CD1c-positive myeloid dendritic cell (primary cell): ENCODE measurements around the gene GHRH.

Source experiments
- DNase-seq: peaks from one replicate; pipeline ENCODE4 v3.0.0-alpha.2; 2016; ENCODE audit errors: extremely low spot score

GHRH gene, protein sequence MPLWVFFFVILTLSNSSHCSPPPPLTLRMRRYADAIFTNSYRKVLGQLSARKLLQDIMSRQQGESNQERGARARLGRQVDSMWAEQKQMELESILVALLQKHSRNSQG

GRCh38 chr20:37261714-37262113 is at the start of gene GHRH:
Gene GHRH (minus strand): TSS chr20:37261814. CDS start chr20:37256889, 4,925 bp downstream.
- DNase-seq, result no peak

- no peak for DNase-seq
These were observed 49.3 kb upstream of the GHRH start for GRCh38 chr20:37310951-37311350.

GRCh38 chr20:37309936-37310590 is 48.4 kb upstream of the GHRH start:
- no peak for DNase-seq

DNA sequence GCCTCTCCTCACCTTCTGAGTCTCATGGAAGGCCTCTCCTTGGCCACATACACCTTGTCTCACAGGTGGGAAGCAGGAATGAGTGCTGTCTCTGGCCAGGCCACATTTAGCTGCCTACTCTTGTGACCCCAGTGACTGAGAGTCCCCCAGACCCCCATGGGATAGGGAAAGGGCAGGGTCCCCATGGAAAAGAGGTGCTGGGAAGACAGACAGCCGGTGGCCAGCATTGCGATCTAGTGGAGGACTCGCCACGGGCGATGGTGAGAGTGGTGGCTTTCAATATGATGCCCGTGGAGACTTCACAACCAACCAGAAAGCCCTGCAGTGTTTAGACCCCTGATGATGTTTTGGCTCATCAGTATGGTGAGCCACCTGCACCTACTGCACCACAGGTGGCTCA is 47.7 kb upstream of the GHRH start:
- no peak for DNase-seq

- DNase-seq, result no peak
These were observed 46.8 kb upstream of the GHRH start for GRCh38 chr20:37308086-37309050.

GRCh38 chr20:37305839-37306238 is 44.2 kb upstream of the GHRH start:
- DNase-seq, result no peak

DNA sequence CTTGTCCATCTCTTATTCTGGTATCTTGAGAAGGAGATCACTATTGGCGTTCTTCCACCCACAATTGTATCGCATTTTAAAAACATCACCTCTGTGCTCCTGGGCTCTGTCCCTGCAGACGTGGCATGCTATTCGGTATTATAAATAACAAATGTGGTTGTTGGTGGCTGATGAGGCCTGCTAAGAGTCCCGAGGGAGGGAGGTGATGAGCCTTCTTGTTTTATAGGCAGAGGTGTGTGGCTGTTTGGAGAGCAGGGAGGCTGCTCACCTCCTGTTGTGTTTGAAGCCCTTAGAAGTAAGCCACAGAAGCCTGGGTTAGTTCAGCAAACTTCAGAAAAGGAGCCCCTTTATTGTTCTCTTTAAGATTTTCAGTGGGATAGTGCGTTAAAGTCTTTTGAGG is 43.5 kb upstream of the GHRH start:
- no peak for DNase-seq

DNA sequence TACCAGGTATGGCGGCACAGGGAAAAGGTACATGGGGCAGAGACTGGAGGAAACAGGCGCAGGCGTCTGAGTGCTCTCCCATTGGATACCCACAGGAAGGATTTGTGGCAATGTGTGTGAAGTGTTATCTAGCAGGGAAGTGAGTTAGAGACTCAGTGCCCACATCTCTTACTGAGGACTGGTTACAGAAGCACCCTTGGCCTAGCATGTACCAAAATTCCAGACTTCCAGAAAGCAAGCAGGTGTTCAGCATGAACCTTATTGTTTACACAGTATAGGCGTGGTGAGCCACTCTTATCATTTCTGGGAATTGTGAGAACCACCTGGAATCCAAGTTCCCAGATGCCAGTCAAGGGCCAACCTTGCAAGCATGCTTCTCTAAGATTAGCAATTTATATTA is 42.0 kb upstream of the GHRH start:
- no peak for DNase-seq

DNA sequence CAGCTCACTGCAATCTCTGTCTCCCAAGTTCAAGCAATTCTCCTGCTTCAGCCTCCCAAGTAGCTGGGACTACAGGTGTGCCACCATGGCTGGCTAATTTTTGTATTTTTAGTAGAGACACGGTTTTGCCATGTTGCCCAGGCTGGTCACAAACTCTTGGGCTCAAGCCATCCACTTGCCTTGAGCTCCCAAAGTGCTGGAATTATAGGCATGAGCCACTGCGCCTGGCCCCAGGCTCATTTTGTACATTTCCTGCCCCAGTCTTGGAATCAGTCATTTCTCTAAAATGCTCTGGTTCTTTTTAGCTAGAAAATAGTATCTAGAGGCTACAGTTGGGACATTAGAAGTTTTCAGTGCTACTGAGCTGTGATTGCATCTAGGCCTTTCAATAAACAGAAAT is 41.4 kb upstream of the GHRH start:
- no peak for DNase-seq

DNA sequence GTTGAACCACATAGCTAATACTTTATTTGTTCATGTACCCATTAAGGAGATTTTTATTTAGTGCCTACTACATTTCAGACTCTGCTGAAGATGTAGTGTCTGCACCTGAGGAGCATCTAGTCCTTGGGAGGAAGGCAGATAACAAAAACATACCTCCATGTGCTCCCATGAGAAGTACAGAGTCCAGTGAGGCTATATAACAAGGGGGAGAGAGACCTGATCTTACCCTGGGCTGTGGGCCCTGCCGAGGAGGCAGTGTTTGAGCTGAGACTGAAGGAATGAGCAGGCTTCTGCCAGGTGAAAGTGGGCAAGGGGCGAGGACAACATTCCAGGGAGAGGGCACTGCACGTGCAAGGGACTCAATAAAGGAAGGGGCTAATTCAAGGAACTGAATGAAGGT is 39.9 kb upstream of the GHRH start:
- DNase-seq, result no peak

DNA sequence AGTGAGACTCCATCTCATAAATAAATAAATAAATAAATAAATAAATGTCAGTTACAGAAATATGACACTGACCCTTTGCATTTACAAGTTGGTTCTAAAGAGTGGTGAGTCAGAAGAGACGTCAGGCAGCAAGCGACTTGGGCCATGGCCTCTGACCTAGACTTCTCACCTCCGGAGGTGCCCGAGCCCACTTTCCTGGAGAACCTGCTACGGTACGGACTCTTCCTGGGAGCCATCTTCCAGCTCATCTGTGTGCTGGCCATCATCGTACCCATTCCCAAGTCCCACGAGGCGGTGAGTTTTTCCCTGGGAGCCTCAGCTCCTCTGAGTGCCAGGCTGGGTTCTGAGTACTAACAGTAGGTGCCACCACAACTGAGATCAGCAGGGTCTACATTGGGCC is 39.5 kb upstream of the GHRH start:
- DNase-seq, result no peak

DNA sequence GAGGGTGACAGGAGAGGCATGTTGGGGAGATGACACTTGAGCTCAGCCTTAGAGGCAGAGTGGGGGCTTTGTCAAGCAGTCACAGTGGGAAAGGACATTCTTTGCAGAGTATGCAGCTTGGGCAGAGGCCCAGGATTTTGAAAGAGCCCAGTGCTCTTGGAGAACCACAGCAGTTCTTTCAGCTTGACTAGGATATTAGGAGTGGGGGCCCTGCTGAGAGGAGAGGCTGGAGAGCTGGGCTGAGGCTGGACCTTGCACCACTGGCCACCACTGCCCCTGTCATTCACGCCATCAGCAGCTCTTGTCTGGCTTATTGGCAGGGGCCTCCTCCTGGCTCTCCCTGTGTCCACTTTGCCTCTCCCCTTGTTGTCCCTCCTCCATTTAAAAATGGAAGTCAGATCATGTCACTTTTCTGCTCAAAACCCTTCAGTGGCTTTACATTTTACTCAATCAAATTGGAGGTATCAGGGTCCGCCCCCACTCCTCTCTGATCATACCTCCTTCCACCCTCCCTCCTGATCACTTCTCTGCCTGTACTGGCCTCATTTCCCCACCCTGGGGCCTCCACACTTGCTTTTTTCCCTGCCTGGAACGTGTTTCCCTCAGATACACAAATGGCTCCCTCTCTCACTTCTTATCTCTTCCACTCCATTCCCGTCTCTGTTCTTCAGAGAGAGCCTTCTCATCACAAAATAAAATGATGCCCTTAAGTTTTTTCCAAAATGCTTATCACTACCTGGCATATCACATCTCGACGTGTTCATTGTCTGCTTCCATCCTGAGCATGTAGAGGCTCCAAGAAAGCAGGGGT is 38.3 kb upstream of the GHRH start:
- no peak for DNase-seq

DNA sequence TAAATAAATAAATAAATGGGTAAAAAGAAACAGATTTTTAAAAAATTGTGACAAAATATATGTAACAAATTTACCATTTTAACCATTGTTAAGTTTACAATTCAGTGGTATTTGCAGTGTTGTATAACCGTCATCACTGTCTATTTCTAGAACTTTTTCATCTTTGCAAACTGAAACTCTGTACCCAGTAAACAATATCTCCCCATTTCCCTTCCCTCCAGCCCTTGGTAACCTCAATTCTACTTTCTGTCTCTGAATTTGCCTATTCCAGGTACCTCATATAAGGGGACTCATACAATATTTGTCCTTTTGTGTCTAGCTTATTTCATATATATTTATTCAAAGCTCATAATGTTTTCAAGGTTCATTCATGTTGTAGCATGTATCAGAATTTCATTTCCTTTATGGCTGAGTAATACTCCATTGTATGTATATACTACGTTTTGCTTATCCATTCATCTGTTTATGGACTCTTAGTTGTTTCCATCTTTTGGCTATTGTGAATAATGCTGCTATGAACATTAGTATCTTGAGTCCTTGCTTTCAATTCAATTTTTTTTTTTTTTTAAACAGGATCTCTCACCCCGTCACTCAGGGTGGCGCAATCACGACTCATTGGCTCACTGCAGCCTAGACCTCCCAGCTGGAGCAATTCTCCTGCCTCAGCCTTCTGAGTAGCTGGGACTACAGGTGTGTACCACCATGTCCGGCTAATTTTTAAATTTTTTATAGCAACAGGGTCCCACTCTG is 36.8 kb upstream of the GHRH start:
- no peak for DNase-seq

- DNase-seq, result no peak
These were observed 35.6 kb upstream of the GHRH start for GRCh38 chr20:37297066-37297736.

DNA sequence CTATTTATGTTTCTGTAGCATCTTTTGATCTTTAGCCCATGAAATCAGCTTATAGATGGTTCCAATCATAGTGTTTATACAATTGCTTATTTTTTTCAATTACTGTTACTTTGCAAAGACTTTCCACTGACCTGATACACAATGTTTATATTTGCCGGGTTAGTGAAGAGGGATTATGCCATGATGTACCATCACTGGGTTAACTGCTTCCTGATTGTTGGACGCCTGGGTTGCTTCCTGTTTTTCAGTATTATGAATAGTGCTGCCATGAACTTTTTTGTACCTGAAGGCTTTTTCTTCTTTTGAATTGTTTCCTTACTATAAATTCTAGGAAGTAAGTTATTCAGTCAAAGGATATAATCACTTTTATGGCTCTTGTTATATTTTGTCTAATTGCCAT is 34.8 kb upstream of the GHRH start:
- DNase-seq, result peak; percentile 50

GRCh38 chr20:37295595-37295994 is 34.0 kb upstream of the GHRH start:
- no peak for DNase-seq

DNA sequence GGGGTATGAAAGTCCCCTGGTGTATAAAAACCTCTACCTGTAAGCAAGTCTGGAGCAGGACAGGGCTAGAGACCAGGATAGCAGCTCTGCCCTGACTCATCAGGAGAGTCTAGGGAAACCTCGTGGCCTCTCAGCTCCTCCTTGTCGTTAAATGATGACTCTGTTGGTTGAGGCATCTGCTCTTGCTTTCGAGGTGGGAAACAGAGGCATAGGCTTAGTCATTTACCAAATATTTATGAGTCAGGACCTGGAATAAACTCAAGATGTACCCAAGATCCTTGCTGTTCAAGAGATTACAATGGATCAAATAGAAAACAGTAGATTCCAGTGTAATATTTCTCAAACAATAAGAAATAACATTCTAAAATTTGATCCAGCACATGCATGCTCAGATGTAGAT is 33.4 kb upstream of the GHRH start:
- DNase-seq, result no peak

DNA sequence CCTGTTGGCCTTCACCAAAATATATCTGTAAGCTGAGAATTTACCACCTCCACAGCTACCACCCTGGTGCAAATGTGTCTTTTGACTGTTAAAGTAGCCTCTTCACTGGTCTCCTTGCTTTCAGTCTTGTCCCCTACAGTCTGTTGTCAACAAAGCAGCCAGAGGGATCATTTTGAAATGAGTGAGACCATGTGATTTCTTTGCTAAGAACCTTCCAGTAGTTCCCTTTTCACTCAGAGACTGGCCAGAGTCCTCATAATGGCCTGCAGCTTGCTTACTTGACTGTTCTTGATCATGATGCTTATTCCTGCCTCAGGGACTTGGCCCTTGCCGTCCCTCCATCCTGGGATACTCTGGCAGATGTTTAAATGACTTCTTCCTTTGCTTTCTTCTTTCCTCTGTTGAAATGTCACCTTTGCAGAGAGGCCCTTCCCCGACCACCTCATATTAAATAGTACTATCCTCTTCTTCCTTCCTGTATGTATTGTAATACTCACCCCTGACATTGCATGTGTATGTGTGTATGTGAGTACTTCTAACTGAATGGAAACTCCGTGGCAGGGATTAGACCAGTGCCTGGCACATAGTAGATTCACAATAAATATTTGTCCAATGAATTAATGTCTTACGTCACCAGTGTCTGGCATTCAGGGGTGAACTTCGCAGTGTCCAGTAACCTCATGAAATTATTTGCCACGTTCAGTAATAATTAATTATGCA is 32.8 kb upstream of the GHRH start:
- DNase-seq, result peak; percentile 83

DNA sequence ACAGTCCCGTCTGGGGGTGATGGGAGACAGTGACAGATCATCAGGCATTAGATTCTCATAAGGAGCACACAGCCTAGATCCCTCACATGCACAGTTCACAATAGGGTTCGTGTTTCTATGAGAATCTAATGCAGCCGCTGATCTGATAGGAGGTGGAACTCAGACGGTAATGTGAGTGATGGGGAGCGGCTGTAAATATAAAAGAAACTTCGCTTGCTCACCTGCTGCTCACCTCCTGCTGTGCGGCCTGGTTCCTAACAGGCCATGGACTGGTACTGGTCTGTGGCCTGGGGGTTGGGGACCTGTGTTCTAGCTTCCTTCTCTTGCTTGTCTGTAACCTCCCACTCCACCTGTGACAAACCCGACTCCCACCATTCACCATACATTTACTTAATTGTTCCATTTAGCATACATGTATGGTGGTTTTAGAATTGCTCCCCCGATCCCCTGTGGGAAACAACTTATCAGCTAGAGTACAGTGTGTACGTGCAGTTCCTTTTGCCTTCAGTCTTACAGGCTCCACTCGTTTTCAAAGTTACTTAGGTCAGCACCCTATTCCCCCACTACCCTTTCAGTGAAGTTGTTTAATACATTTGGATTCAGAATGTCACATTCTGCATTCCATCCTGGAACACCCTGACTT is 31.8 kb upstream of the GHRH start:
- no peak for DNase-seq

- no peak for DNase-seq
These were observed 30.1 kb upstream of the GHRH start for GRCh38 chr20:37291724-37292126.
